ENCODE results near the gene PEA15. TPM values are rescaled to one million over a fixed set of nuclear protein-coding genes. Genes with fewer than 3 reads are reported as not detected.

The PEA15 gene, protein sequence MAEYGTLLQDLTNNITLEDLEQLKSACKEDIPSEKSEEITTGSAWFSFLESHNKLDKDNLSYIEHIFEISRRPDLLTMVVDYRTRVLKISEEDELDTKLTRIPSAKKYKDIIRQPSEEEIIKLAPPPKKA
- 10 to 100 TPM; 48.7 to 49.4 TPM for total RNA-seq

DNA sequence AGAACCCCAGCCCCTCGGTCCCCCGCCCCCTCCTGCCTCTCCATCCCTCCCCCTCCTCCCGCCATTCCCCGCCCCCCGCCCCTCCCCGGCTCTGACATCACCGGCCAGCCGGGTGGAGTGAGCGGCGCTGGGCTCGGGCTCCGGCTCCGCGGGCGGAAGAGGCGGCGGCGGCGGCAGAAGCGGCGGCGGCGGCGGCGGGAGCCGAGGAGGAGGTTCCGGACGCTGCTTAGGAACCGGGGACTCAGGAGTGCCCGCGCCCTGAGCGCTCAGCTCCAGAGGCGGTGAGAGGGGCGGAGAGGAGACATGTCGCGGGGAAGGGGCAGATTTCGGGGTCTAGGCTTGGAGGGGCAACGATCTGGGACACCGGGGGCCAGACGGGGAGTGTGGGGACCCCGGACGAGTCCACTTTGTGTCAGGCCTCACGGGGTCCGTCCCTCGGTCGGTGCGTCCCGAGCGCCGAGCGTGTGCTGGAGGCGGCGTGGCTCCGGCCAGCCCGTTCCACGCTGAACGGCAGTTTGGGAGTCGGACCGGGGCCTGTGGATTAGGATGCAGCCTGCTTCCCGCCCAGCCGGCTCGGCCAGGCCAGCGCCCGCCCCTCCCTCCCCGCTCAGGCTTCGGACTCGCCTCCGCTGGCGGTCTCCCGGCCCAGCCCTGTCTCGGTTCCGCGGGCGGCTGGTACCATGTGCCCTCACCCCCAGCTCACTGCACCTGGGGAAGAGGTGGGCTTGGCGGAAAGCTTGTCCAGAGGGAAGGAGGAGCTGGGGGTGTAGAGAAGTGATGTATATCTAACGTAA, at the start of gene PEA15:
Gene PEA15, plus strand, starts transcription at position 143 of the 794 bp plus-strand sequence. CDS start 6,161 bp downstream, outside the sequence.
- Mint-ChIP-seq H3K27me3 (no peaks in the 10 kb centered on the region), H3K4me3 (peak within 1 kb of the TSS; percentile 76), H3K4me1 (peaks cover 38% of the 10 kb centered on the region), H3K27ac (peak within 1 kb of the TSS; percentile 85), H3K36me3 (ENCODE audit: low read depth) (peaks cover 46% of the 10 kb centered on the region), H3K9me3 (no peaks in the 10 kb centered on the region)
- ATAC-seq (replicated peaks): peak; percentile 71

DNA sequence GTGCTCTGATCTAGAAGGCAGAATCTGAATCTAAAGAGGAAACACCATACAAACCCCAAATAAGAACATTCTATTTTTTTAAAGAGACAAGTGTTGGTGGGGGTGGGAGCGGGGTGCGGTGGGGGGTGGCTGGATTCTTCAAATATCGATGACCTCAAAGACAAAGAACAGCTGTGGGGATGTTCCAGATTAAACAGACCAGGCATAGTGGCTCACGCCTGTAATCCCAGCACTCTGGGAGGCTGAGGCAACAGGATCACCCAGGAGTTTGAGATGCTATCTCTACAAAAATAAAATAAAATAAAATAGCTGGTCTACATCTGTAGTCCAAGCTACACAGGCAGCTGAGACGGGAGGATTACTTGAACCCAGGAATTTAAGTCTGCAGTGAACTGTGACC, 48.8 kb upstream of the PEA15 start:
- ATAC-seq (replicated peaks): no peak
- H3K27ac Mint-ChIP-seq: no peak overlapping the region
- H3K27me3 Mint-ChIP-seq: peaks cover 10% of the 10 kb centered on the region
- H3K4me3 Mint-ChIP-seq: no peak overlapping the region
- no peaks in the 10 kb centered on the region for H3K36me3 Mint-ChIP-seq (ENCODE audit: low read depth)
- H3K9me3 Mint-ChIP-seq: no peaks in the 10 kb centered on the region
- H3K4me1 Mint-ChIP-seq: no peaks in the 10 kb centered on the region

DNA sequence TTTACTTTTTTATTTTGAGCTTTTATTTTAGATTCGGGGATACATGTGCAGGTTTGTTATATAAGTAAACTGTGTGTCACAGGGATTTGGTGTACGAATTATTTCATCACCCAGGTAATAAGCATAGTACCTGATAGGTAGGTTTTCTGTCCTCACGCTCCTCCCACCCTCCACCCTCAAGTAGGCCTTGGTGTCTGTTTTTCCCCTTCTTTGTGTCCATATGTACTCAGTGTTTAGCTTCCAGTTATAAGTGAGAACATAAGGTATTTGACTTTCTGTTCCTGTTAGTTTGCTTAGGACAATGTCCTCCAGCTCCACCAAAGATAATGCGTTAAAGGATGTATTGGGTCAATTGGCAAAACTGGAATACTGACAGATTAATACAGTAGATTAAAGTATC, 48.0 kb upstream of the PEA15 start:
- Mint-ChIP-seq H3K27me3 (peaks cover 10% of the 10 kb centered on the region), H3K4me1 (no peaks in the 10 kb centered on the region), H3K4me3 (no peak overlapping the region), H3K9me3 (no peaks in the 10 kb centered on the region), H3K27ac (no peak overlapping the region), H3K36me3 (ENCODE audit: low read depth) (no peaks in the 10 kb centered on the region)
- ATAC-seq (replicated peaks): no peak

DNA sequence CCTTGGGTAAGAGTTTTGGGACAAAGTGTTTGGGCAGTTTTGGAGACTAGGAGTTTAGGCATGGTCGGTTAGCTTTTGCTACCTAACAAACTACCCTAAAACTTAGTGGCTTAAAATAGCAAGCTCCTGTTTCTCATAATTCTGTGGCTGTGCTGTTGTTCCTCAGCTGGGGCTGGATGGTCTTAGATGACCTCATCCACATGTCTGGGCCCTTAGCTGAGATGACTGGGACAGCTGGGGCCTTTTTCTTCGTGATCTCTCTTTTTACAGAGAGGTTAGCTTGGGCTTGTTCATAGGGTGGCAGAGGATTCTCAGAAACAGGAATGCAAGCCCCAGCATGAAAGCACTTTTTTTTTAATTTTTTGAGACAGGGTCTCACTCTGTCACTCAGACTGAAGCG, 47.2 kb upstream of the PEA15 start:
- H3K27me3 Mint-ChIP-seq: peaks cover 10% of the 10 kb centered on the region
- no peaks in the 10 kb centered on the region for H3K9me3 Mint-ChIP-seq
- H3K4me3 Mint-ChIP-seq: no peak overlapping the region
- H3K27ac Mint-ChIP-seq: no peak overlapping the region
- ATAC-seq (replicated peaks): no peak
- no peaks in the 10 kb centered on the region for H3K36me3 Mint-ChIP-seq (ENCODE audit: low read depth)
- no peaks in the 10 kb centered on the region for H3K4me1 Mint-ChIP-seq

DNA sequence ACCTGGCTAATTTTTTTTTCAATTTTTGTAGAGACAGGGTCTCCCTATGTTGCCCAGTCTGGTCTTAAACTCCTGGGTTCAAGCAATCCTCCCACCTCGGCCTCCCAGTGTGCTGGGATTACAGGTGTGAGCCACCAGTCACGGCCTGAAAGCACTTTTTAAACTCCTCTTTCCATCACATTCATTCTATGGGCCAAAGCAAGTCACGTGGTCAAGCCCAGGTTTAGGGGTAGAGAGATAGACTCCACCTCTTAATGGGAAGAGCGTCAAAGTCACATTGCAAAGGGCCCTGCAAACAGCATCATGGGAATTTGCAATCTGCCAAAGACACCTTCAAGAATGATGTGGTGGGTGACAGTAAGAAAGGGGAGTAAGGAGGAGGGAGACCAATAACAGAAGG, 46.6 kb upstream of the PEA15 start:
- Mint-ChIP-seq H3K4me3 (no peak overlapping the region), H3K36me3 (ENCODE audit: low read depth) (no peaks in the 10 kb centered on the region), H3K9me3 (no peaks in the 10 kb centered on the region), H3K4me1 (no peaks in the 10 kb centered on the region), H3K27me3 (peaks cover 11% of the 10 kb centered on the region), H3K27ac (no peak overlapping the region)
- ATAC-seq (replicated peaks): no peak

DNA sequence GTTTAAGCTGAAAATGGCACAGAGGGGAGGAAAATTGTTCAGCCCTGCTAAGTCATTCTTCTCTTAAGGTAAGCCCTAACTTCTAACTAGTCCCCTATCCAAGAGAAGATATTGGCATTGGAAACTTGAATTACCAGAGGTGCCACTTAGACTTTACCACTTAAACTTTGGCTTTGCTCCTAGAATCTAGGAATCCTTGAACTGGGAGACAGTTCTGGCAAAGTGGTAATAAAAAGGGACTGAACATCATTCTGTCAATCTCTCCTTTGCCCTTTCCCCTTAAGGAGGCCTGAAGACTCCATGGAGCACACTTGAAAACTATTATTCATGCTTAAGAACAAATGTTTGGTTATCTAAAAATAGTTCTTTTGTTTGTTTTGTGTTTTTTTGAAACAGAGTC, 45.3 kb upstream of the PEA15 start:
- H3K4me1 Mint-ChIP-seq: no peaks in the 10 kb centered on the region
- H3K36me3 Mint-ChIP-seq (ENCODE audit: low read depth): no peaks in the 10 kb centered on the region
- ATAC-seq (replicated peaks): no peak
- no peaks in the 10 kb centered on the region for H3K9me3 Mint-ChIP-seq
- H3K27me3 Mint-ChIP-seq: peaks cover 22% of the 10 kb centered on the region
- H3K27ac Mint-ChIP-seq: no peak overlapping the region
- H3K4me3 Mint-ChIP-seq: no peak overlapping the region

DNA sequence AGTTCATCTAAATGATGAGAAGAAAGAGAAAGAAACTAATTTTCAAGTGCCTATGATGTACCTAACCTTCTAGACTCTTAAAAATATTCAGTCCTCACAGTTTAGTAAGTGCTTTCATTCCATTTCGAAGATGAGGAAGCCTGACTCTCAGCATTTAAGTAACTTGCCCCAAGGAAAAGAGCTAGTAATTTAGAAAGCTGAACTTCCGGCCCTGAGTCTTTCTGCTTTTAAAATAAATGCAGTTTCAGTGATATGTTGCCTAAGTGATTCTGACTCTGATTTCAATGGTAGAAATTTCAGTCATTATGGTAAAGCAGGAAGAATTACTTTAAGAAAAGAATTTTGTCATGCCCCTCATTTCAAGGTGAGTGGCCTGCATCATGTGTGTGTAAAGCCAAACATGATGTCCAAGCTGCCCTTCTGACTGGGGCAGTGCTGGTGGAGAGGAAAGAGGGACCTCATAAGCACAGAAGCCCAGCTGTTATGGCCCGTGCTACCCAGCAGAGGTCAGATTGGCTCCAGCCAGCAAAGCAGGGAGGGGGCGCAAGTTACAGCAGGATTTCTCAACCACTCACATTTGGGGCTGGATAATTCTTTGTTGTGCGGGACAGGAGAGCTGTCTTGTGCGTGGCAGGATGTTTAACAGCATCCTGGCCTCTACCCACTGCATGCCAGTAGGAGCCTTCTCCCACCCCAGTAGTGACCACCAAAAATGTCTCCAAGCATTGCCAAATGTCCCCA, 43.0 kb upstream of the PEA15 start:
- Mint-ChIP-seq H3K36me3 (ENCODE audit: low read depth) (no peaks in the 10 kb centered on the region), H3K4me3 (no peak overlapping the region), H3K4me1 (peaks cover 5% of the 10 kb centered on the region), H3K9me3 (no peaks in the 10 kb centered on the region), H3K27me3 (peaks cover 27% of the 10 kb centered on the region), H3K27ac (no peak overlapping the region)
- peak; percentile 19 for ATAC-seq (replicated peaks)

DNA sequence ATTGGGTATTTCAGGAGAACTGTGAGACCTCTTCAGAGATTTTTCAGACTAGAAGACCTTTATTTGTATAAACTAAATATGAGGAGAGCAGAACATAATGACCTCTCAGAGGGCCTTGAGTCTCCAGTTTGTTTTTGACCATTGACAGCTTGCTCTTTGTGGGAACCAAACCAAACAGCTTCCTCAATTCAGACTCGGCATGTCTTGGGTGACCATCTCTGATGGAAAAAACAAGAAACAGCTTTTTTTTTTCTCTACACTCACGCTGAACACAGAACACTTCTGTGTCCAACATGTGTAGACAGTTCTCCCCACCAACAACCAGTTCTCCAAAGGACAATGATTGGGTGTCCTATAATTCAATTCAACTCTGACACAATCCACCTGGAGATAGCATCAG, 42.3 kb upstream of the PEA15 start:
- ATAC-seq (replicated peaks): no peak
- Mint-ChIP-seq H3K27me3 (peaks cover 30% of the 10 kb centered on the region), H3K36me3 (ENCODE audit: low read depth) (no peaks in the 10 kb centered on the region), H3K4me1 (peaks cover 5% of the 10 kb centered on the region), H3K9me3 (no peaks in the 10 kb centered on the region), H3K27ac (no peak overlapping the region), H3K4me3 (no peak overlapping the region)

DNA sequence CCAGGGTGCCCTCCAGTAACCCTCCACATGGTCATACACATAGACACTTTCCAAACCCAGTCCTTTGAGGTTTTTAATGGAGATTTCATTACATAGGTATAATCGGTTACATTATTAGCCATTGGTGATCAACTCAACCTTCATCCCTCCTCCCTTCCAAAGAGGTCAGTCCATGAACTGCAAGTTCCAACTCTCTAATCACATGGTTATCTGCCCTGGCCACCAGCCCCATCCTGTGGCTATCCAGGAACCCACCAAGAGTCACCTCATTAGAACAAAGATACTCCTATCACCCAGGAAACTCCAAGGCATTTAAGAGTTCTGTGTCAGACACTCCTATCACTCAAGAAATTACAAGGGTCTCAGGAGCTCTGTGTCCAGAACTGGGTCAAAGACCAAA, 41.6 kb upstream of the PEA15 start:
- Mint-ChIP-seq H3K36me3 (ENCODE audit: low read depth) (no peaks in the 10 kb centered on the region), H3K27me3 (peaks cover 29% of the 10 kb centered on the region), H3K4me1 (peaks cover 5% of the 10 kb centered on the region), H3K27ac (no peak overlapping the region), H3K4me3 (no peak overlapping the region), H3K9me3 (no peaks in the 10 kb centered on the region)
- no peak for ATAC-seq (replicated peaks)

DNA sequence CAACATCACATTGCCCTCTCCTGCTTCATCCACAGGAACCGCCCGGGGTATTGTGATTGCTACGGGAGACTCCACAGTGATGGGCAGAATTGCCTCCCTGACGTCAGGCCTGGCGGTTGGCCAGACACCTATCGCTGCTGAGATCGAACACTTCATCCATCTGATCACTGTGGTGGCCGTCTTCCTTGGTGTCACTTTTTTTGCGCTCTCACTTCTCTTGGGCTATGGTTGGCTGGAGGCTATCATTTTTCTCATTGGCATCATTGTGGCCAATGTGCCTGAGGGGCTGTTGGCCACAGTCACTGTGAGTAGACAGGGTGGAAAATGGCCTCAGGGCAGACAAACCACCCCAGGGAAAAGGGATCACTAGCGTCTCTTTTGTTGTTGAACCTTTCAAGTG, 41.1 kb upstream of the PEA15 start:
- Mint-ChIP-seq H3K27ac (no peak overlapping the region), H3K36me3 (ENCODE audit: low read depth) (no peaks in the 10 kb centered on the region), H3K4me1 (peaks cover 5% of the 10 kb centered on the region), H3K9me3 (no peaks in the 10 kb centered on the region), H3K27me3 (peaks cover 26% of the 10 kb centered on the region), H3K4me3 (no peak overlapping the region)
- no peak for ATAC-seq (replicated peaks)

DNA sequence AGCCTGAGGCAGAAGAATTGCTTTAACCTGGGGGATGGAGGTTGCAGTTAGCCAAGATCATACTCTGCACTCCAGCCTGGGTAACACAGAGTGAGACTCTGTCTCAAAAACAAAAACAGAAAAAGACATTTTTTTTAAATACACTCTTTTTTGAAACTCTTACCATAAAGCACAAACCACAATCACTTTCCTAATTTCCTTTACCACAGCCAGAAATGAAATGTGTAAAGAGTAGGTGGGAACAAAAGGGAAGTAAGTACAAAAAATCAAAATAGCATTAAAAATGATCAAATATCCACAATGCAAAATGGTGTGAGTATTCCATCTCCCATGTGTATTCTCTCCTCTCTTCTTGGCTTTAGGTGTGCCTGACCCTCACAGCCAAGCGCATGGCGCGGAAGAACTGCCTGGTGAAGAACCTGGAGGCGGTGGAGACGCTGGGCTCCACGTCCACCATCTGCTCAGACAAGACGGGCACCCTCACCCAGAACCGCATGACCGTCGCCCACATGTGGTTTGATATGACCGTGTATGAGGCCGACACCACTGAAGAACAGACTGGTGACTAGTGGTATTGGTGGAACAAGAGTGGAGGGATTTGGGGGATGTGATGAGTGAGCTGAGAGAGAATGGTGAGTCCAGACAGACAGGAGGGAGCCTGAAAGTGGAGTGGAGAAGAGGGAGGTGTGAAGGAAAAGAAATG, 38.9 kb upstream of the PEA15 start:
- H3K4me3 Mint-ChIP-seq: no peak overlapping the region
- peaks cover 9% of the 10 kb centered on the region for H3K4me1 Mint-ChIP-seq
- ATAC-seq (replicated peaks): no peak
- no peaks in the 10 kb centered on the region for H3K36me3 Mint-ChIP-seq (ENCODE audit: low read depth)
- H3K27me3 Mint-ChIP-seq: peaks cover 30% of the 10 kb centered on the region
- H3K9me3 Mint-ChIP-seq: no peaks in the 10 kb centered on the region
- no peak overlapping the region for H3K27ac Mint-ChIP-seq

DNA sequence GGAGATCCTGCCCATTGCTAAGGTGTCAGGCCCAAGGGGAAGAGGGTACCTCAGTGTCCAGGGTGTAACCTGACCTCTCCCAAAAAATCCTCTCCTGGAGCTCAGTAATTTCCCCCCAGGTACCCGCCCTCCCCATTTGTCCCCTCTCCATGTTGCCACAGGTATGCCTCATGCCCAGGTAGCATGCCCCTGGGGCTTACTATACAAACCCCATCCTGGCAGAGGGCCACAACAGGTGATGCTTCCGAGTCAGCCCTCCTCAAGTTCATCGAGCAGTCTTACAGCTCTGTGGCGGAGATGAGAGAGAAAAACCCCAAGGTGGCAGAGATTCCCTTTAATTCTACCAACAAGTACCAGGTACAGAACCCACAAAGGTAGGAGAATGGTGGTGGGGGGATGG, 38.1 kb upstream of the PEA15 start:
- H3K27me3 Mint-ChIP-seq: peaks cover 32% of the 10 kb centered on the region
- H3K36me3 Mint-ChIP-seq (ENCODE audit: low read depth): no peaks in the 10 kb centered on the region
- H3K4me1 Mint-ChIP-seq: peaks cover 9% of the 10 kb centered on the region
- H3K9me3 Mint-ChIP-seq: no peaks in the 10 kb centered on the region
- no peak overlapping the region for H3K27ac Mint-ChIP-seq
- H3K4me3 Mint-ChIP-seq: no peak overlapping the region
- no peak for ATAC-seq (replicated peaks)

DNA sequence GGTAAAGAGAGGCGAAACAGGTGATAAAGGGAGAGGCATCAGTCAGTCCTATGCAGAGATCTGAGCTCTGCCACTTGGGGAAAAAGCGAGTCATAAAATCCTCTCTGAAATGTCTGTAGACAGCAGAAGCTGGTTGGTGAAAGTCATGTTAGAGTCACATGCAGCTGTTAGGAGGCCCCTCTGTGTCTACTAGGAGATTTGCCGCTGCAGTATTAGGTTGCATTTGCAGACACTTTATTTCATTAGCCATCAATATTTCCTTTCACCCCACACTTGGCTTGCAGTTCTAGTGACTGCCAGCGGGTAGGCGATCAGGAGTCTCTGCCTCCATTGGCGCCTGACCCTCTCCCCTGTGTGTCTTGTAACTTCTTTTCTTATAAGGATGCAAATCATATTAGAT, 37.6 kb upstream of the PEA15 start:
- peaks cover 35% of the 10 kb centered on the region for H3K27me3 Mint-ChIP-seq
- no peaks in the 10 kb centered on the region for H3K36me3 Mint-ChIP-seq (ENCODE audit: low read depth)
- H3K9me3 Mint-ChIP-seq: no peaks in the 10 kb centered on the region
- H3K4me3 Mint-ChIP-seq: no peak overlapping the region
- H3K27ac Mint-ChIP-seq: no peak overlapping the region
- H3K4me1 Mint-ChIP-seq: peaks cover 9% of the 10 kb centered on the region
- ATAC-seq (replicated peaks): peak; percentile 55

DNA sequence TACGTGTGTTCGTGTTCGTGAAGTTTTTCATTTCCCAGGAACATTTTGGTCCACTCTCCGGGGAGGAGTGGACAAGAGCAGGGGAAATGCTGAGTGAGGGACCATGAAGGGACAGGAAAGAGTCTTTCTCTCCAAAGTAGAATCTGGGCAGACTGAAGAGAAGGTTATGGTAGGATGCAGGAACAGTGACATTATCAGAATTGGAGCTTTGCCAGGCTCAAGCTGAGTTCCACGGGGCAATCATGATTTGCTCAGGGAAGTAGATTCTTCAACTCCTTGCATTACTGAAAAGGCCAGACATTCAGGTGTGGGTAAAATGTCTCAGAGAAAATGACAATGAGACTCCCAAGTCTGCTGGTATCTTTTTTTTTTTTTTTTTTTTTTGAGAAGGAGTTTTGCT, 37.2 kb upstream of the PEA15 start:
- Mint-ChIP-seq H3K27me3 (peaks cover 35% of the 10 kb centered on the region), H3K9me3 (no peaks in the 10 kb centered on the region), H3K4me3 (no peak overlapping the region), H3K27ac (no peak overlapping the region), H3K36me3 (ENCODE audit: low read depth) (no peaks in the 10 kb centered on the region), H3K4me1 (peaks cover 9% of the 10 kb centered on the region)
- no peak for ATAC-seq (replicated peaks)
